Activated CD4-positive, alpha-beta T cell treated with anti-CD3 and anti-CD28 coated beads for 36 hours (primary cell): ENCODE results near the gene TBC1D2. TPM values are rescaled to one million over a fixed set of nuclear protein-coding genes. Genes with fewer than 3 reads are reported as not detected.
"Not testable (repeated sequence)": the region's sequence is repeated elsewhere in the genome, so short reads cannot be mapped to it uniquely, and the experiment has no call there.

Experiments used
- ATAC-seq: fragments of 200-7000 bp; cut with Tn5 transposase; one replicate; pipeline ENCODE4 v1.10.0; 2021; ENCODE audit warnings: mild to moderate bottlenecking, moderate library complexity
- CTCF ChIA-PET: fragments of 350-600 bp; sonication (Branson Sonifier 250); formaldehyde crosslinking; loops from one replicate; lab custom pipeline; 2021; ENCODE audit warnings: antibody characterized with exemption; lab: Charles Lee
- POLR2A ChIA-PET: fragments of 350-600 bp; sonication (Branson Sonifier 250); formaldehyde crosslinking; loops from one replicate; lab custom pipeline; 2021; ENCODE audit warnings: antibody characterized with exemption, inconsistent platforms; lab: Charles Lee
- DNase-seq: peaks from one replicate; pipeline ENCODE4 v3.0.0-alpha.2; 2020
- H3K27ac Mint-ChIP-seq: one replicate; pipeline ENCODE4 v1.8.0; 2021; ENCODE audit warnings: mixed read lengths
- H3K27me3 Mint-ChIP-seq: one replicate; pipeline ENCODE4 v1.8.0; 2021; ENCODE audit warnings: mixed read lengths
- H3K36me3 Mint-ChIP-seq: one replicate; pipeline ENCODE4 v1.8.0; 2021; ENCODE audit warnings: low read depth, mixed read lengths
- H3K4me1 Mint-ChIP-seq: one replicate; pipeline ENCODE4 v1.8.0; 2021; ENCODE audit warnings: mixed read lengths
- H3K4me3 Mint-ChIP-seq: one replicate; pipeline ENCODE4 v1.8.0; 2021; ENCODE audit warnings: mild to moderate bottlenecking, moderate library complexity, mixed read lengths
- H3K9me3 Mint-ChIP-seq: one replicate; pipeline ENCODE4 v1.8.0; 2021; ENCODE audit warnings: low read depth, mixed read lengths
- intact Hi-C, 2 experiments: fragments of 100-400 bp; cut with DNase I in 1 of 2; cut with micrococcal nuclease in 1 of 2; formaldehyde crosslinking; loops; one replicate each; pipeline versions ENCODE4 v1.14.2 to v1.15.1; 2022 to 2024; cut with DNase I, micrococcal nuclease
- total RNA-seq, 2 experiments: library from RNA; stranded (reverse); gene quantifications; one replicate each; pipeline ENCODE4 v1.2.3, GENCODE V29; 2021

Gene TBC1D2
- total RNA-seq, 2 experiments from 2014 or later: 2.8 to 3.2 TPM

DNA sequence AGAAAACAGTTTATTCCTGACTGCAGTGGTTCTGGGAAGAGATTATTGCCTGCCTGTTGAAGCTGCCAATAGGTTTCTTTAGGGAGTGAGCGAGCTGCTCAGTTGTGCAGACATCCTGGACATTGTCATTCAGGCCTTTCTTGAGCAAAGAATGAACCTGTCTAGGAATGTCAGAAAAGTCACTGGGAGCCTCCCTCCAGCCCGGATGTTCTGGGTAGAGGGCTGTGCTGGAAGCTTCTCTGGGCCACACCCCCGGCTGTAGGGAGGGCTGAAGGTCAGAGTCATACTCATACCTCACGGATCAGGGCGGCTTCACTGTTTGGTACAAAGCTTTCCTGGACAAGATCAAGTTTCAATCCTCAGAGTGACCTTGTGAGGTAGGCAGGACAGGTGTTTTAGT is 33.4 kb upstream of the TBC1D2 start:
- ChIA-PET POLR2A (no interaction called here), CTCF (interaction anchor here (0.8 kb wide), 1 partner anchor 26 kb away, joined by 4 read pairs; no protein-coding TSS in a partner anchor)
- ATAC-seq (no peak), DNase-seq (no peak)
- no peak overlapping the region for H3K4me3 Mint-ChIP-seq
- no peaks in the 10 kb centered on the region for H3K4me1 Mint-ChIP-seq
- no peaks in the 10 kb centered on the region for H3K36me3 Mint-ChIP-seq
- peaks cover 4% of the 10 kb centered on the region for H3K27me3 Mint-ChIP-seq
- intact Hi-C loops: no loop called here
- no peaks in the 10 kb centered on the region for H3K9me3 Mint-ChIP-seq
- H3K27ac Mint-ChIP-seq: no peak overlapping the region

DNA sequence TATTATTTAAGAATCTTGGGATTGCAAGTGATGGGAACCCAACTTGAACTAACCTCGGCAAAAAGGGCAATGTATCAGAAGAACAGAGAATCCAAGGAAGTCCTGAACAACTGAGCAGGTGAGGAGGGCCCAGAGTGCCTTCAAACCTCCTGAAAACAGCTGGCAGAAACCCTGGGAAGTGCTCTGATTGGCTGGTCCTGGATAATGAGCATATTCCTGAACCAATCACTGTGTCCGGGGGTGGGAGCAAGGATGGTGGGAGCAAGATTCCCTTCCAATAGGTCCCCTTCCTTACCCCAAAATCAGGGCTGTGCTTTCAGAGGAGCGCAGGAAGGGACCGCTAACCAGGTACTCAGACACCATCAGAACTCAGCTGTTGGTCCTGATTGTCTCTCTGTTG is 31.9 kb upstream of the TBC1D2 start:
- Mint-ChIP-seq H3K9me3 (no peaks in the 10 kb centered on the region), H3K36me3 (no peaks in the 10 kb centered on the region), H3K4me3 (no peak overlapping the region), H3K27ac (no peak overlapping the region), H3K27me3 (peaks cover 4% of the 10 kb centered on the region), H3K4me1 (no peaks in the 10 kb centered on the region)
- no peak for ATAC-seq
- POLR2A ChIA-PET: no interaction called here
- intact Hi-C loops: no loop called here
- CTCF ChIA-PET: interaction anchor here (0.6 kb wide), 1 partner anchor 11 kb away, joined by 4 read pairs; no protein-coding TSS in a partner anchor
- DNase-seq: no peak

DNA sequence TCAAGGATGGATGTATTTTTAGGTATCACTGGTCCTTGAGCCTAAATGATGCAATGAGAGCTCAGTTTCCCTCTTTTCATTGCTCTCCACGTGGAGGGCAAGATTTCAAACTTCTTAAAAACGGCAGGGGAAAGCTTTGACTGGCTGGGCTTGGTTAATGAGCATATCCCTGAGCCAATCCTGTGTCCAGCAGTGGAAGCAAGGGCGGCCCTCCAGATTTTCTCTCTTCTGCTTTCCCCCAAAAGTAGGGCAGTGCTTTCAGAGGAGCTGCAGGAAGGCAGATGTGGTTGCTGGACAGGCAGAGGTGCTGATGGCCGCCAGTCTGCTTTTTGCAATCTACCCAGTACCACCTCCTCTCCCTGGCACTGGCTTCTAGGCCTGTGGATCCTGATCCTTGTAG is 30.0 kb upstream of the TBC1D2 start:
- no peak overlapping the region for H3K4me3 Mint-ChIP-seq
- no peak overlapping the region for H3K27ac Mint-ChIP-seq
- DNase-seq (no peak), ATAC-seq (no peak)
- H3K36me3 Mint-ChIP-seq: no peaks in the 10 kb centered on the region
- H3K27me3 Mint-ChIP-seq: peaks cover 4% of the 10 kb centered on the region
- intact Hi-C loops: no loop called here
- ChIA-PET POLR2A (no interaction called here), CTCF (interaction anchor here (0.6 kb wide), 1 partner anchor 10 kb away, joined by 3 read pairs; no protein-coding TSS in a partner anchor)
- H3K9me3 Mint-ChIP-seq: no peaks in the 10 kb centered on the region
- no peaks in the 10 kb centered on the region for H3K4me1 Mint-ChIP-seq

DNA sequence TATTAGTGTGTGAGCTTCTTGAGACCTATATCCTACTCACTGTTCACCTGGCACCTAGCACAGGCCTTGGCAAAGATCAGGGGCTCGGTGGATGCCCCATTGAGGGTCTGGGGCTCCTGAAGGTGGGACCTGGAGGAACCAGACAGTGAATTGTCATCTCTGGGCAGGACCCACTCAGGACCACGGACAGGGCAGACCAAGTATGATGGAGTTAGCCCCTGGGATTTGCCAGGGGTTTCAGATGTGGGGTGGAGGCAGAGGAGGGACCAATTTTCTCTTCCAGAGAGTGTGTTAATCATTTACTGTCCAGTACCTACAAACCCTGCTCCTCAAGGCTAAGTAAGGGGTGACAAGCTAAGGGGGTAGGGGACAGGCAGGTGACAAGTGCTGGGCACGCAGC is 29.3 kb upstream of the TBC1D2 start:
- Mint-ChIP-seq H3K27me3 (peaks cover 4% of the 10 kb centered on the region), H3K27ac (no peak overlapping the region), H3K36me3 (no peaks in the 10 kb centered on the region), H3K9me3 (no peaks in the 10 kb centered on the region), H3K4me1 (no peaks in the 10 kb centered on the region), H3K4me3 (no peak overlapping the region)
- POLR2A ChIA-PET: no interaction called here
- ATAC-seq (no peak), DNase-seq (no peak)
- CTCF ChIA-PET: no interaction called here
- intact Hi-C loops: no loop called here

DNA sequence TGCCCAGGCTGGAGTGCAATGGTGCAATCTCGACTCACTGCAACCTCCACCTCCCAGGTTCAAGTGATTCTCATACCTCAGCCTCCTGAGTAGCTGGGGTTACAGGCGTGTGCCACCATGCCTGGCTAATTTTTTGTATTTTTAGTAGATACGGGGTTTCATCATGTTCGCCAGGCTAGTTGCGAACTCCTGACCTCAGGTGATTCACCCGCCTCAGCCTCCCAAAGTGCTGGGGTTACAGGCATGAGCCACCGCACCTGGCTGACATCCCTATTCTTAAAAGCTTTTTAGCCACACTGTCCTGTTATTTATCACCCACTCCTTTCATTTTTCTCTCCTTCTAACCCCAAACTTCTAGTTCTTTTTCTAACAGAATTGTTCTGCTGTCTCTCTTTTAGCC is 27.7 kb upstream of the TBC1D2 start:
- H3K9me3 Mint-ChIP-seq, intact Hi-C loops, H3K4me1 Mint-ChIP-seq, H3K27me3 Mint-ChIP-seq, ATAC-seq, CTCF ChIA-PET, POLR2A ChIA-PET, H3K4me3 Mint-ChIP-seq, DNase-seq, H3K27ac Mint-ChIP-seq, H3K36me3 Mint-ChIP-seq: not testable (repeated sequence)

DNA sequence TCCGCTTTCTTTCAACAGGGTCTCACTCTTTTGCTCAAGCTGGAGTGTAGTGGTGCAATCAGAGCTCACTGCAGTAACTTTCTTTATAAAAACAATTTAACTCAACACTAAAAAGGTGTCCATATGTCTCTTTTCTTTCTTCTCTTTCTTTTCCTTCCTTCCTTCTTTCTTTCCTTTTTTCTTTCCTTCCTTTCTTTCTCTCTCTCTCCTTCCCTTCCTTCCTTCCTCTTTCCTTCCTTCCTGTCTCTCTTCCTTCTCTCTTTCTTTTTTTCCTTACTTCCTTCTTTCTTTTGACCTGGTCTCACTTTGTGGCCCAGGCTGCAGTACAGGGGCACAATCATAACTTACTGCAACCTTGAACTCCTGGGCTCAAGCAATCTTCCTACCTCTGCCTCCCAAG is 25.8 kb upstream of the TBC1D2 start:
- ChIA-PET POLR2A (no interaction called here), CTCF (interaction anchor here (0.7 kb wide), 2 partner anchors 17 to 472 kb away, joined by 3 read pairs; no protein-coding TSS in a partner anchor)
- Mint-ChIP-seq H3K36me3 (no peaks in the 10 kb centered on the region), H3K27me3 (peaks cover 4% of the 10 kb centered on the region), H3K4me1 (no peaks in the 10 kb centered on the region), H3K27ac (no peak overlapping the region), H3K4me3 (no peak overlapping the region), H3K9me3 (no peaks in the 10 kb centered on the region)
- DNase-seq: no peak
- ATAC-seq: no peak
- intact Hi-C loops: no loop called here

DNA sequence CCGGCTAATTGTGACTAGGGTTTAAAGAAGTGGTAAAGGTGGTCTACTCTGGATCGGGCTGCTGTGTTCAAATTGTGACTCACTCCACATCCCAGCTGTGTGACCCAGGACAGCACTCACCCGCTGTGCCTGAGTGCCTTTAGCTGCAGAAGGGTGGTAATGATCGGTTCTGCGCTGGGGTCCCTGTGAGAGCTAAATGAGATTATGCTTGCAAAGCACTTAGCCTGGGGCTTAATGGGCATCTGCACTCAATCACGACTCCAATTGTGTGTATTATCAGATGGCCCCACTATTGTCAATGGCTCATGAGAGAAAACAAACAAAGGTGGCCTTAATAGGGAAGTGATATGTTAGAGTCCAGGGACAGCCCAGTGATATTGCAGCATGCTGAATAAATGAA is 25.1 kb upstream of the TBC1D2 start:
- ChIA-PET CTCF (interaction anchor here (0.7 kb wide), 1 partner anchor 16 kb away, joined by 3 read pairs; no protein-coding TSS in a partner anchor), POLR2A (no interaction called here)
- no peaks in the 10 kb centered on the region for H3K4me1 Mint-ChIP-seq
- H3K27me3 Mint-ChIP-seq: peaks cover 4% of the 10 kb centered on the region
- no peaks in the 10 kb centered on the region for H3K9me3 Mint-ChIP-seq
- no peaks in the 10 kb centered on the region for H3K36me3 Mint-ChIP-seq
- H3K4me3 Mint-ChIP-seq: no peak overlapping the region
- intact Hi-C loops: no loop called here
- no peak overlapping the region for H3K27ac Mint-ChIP-seq
- no peak for ATAC-seq
- DNase-seq: no peak

DNA sequence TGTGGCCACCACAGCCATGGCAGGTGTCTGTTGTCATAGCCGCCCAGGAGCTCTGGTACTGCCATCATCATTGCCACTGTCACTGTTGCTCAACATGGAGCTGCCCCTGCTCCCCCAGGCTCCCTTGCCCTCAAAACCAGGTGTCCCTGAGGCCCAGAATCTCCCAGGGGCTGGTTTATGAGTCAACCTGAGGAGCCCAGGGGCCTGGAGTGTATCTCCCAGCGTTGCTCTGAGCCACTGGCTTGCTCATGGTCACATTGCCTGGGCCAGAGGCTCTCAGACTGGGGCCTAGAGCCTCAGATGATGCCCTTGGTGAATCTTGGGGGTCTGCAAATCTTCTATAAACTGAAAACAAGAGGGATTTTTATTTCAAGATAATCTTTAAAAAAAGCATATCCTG is 24.7 kb upstream of the TBC1D2 start:
- no peak for ATAC-seq
- Mint-ChIP-seq H3K4me1 (no peaks in the 10 kb centered on the region), H3K36me3 (no peaks in the 10 kb centered on the region), H3K4me3 (no peak overlapping the region), H3K27me3 (peaks cover 4% of the 10 kb centered on the region), H3K27ac (no peak overlapping the region), H3K9me3 (no peaks in the 10 kb centered on the region)
- intact Hi-C loops: no loop called here
- POLR2A ChIA-PET: no interaction called here
- CTCF ChIA-PET: interaction anchor here (1.6 kb wide), 1 partner anchor 17 kb away, joined by 4 read pairs; no protein-coding TSS in a partner anchor
- no peak for DNase-seq

DNA sequence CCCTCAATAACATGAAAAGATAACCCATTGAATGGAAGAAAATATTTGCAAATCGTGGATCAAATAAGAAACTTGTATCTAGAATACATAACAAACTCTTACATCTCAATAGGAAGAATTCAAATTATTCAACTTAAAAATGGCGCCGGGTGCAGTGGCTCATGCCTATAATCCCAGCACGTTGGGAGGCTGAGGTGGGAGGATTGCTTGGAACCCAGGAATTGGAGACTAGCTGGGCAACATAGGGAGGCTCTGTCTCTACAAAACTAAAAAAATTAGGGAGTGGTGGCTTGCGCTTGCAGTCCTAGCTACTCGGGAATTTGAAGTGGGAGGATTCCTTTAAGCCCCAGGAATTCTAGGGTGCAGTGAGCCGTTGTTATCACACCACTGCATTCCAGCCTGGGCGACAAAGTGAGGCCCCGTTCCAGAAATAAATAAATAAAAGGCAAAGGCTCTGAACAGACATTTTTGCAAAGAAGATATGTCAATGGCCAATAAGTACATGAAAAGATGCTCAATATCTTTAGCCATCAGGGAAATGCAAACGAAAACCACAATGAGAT is 21.5 kb upstream of the TBC1D2 start:
- intact Hi-C loops: no loop called here
- ChIA-PET CTCF (interaction anchor here (0.7 kb wide), 1 partner anchor 10 kb away, joined by 4 read pairs; no protein-coding TSS in a partner anchor), POLR2A (no interaction called here)
- no peak overlapping the region for H3K4me3 Mint-ChIP-seq
- no peaks in the 10 kb centered on the region for H3K36me3 Mint-ChIP-seq
- no peak for ATAC-seq
- no peaks in the 10 kb centered on the region for H3K9me3 Mint-ChIP-seq
- no peak overlapping the region for H3K27ac Mint-ChIP-seq
- peaks cover 2% of the 10 kb centered on the region for H3K27me3 Mint-ChIP-seq
- DNase-seq: no peak
- no peaks in the 10 kb centered on the region for H3K4me1 Mint-ChIP-seq

DNA sequence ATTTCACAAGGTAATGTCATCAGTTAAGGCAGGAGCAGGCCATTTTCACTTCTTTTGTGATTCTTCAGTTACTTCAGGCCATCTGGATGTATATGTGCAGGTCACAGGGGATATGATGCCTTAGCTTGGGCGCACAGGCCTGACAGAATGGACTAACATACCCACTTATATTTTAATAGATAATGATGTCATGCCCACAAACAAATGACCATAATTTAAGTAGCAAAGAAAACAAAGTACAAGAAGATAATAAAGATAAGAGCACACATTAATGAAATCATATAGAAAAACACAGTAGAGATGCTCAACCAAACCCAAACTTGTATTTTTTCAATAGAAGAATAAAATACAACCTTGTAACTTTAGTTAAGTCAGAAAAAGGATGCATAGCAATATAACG is 19.7 kb upstream of the TBC1D2 start:
- no peak overlapping the region for H3K27ac Mint-ChIP-seq
- no peaks in the 10 kb centered on the region for H3K36me3 Mint-ChIP-seq
- H3K9me3 Mint-ChIP-seq: no peaks in the 10 kb centered on the region
- no peak overlapping the region for H3K4me3 Mint-ChIP-seq
- DNase-seq: no peak
- no peaks in the 10 kb centered on the region for H3K27me3 Mint-ChIP-seq
- H3K4me1 Mint-ChIP-seq: no peaks in the 10 kb centered on the region
- no peak for ATAC-seq
- CTCF ChIA-PET: no interaction called here
- intact Hi-C loops: no loop called here
- POLR2A ChIA-PET: no interaction called here

DNA sequence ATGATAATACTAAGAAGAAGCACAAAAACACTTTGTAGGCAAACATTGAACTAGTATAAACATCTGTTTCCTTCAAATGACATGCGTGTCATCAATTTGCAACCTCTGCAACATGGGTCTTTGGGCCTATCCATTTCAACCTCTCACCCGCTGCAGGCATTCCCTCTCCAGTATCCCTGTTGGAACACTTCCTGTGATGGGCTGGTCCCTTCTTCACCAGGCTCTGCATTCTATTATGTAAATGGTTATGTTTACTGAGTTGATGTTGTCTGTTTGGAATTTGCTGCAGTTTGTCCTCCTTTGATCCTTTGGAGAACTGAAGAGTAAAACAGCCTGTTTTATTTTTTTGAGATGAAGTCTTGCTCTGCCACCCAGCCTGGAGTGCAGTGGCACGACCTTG is 16.6 kb upstream of the TBC1D2 start:
- Mint-ChIP-seq H3K4me3 (no peak overlapping the region), H3K36me3 (no peaks in the 10 kb centered on the region), H3K9me3 (no peaks in the 10 kb centered on the region), H3K4me1 (no peaks in the 10 kb centered on the region), H3K27ac (no peak overlapping the region), H3K27me3 (no peaks in the 10 kb centered on the region)
- no peak for ATAC-seq
- DNase-seq: no peak
- ChIA-PET CTCF (no interaction called here), POLR2A (no interaction called here)
- intact Hi-C loops: no loop called here

DNA sequence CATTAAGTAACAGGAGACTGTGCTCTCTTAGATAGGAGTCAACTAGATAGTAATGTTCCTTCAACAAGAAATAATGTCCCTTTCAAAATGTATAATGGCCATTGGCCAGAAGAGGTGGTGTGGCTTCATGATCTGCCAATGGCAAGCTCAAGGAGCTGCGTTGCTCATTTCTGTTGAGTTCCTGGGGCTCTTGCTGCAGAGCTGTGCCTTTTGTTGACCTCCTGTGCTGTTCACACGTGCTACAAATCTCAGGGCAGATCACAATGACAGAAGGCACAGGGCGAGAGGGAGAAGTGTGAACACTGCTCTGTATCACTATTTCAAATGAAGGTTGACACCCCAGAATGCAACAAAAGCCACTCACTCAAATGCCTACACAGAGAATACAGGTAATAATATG is 16.0 kb upstream of the TBC1D2 start:
- ChIA-PET POLR2A (no interaction called here), CTCF (no interaction called here)
- no peak overlapping the region for H3K4me3 Mint-ChIP-seq
- H3K36me3 Mint-ChIP-seq: no peaks in the 10 kb centered on the region
- H3K27ac Mint-ChIP-seq: no peak overlapping the region
- H3K4me1 Mint-ChIP-seq: no peaks in the 10 kb centered on the region
- H3K27me3 Mint-ChIP-seq: no peaks in the 10 kb centered on the region
- ATAC-seq (no peak), DNase-seq (no peak)
- H3K9me3 Mint-ChIP-seq: no peaks in the 10 kb centered on the region
- intact Hi-C loops: no loop called here
